Activated CD4-positive, alpha-beta T cell treated with anti-CD3 and anti-CD28 coated beads, Interleukin-2, amount 50 U/mL, for 48 hours (primary cell): Measurements from ENCODE around the gene CHADL.

Experiments used
- DNase-seq, 2 experiments: peaks; one replicate each; pipeline ENCODE4 v3.0.0-alpha.2; 2020

CHADL gene

DNA sequence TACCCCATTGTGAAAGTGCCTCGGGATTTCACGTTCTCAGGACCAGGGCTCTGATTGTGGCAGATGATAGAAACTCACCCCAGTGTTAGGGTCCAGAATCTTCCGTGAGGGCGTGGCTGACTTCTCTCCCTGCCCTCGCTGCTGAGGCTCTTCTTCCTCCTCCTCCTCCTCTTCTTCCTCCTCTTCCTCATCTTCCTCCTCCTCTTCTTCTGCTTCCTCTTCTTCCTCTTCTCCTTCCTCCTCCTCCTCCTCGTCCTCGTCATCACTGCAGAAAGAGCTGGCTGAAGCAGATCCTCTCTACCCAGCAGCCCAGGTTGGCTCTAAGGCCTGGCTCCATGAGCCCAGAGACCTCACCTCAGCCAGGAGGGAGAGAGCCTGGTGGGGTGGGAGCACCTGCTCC, 13.5 kb upstream of the CHADL start:
- DNase-seq: no peak

DNA sequence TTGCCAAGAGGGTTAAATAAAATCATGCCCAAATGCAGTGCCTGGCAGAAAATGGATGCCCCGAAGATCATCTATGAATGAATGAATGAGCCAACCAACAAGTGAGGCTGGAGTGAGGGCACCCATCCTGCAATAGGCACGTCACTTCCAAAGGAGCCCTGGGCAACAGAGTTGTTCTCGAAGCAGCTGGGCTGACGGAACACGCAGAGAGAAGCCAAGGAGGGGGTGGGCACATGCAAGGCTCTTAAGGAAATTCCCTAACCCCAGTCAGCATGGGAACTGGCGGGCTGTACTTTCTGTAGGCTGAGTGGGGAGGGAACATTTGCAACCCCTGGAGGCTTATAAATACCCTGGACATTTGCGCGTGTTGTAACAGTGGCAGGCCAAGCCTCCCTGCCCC, 11.6 kb upstream of the CHADL start:
- DNase-seq: no peak

- no peak for DNase-seq
Observed at GRCh38 chr22:41250127-41250526, 9.4 kb upstream of the CHADL start.

- DNase-seq: no peak
Observed at GRCh38 chr22:41249442-41249841, 8.7 kb upstream of the CHADL start.

DNA sequence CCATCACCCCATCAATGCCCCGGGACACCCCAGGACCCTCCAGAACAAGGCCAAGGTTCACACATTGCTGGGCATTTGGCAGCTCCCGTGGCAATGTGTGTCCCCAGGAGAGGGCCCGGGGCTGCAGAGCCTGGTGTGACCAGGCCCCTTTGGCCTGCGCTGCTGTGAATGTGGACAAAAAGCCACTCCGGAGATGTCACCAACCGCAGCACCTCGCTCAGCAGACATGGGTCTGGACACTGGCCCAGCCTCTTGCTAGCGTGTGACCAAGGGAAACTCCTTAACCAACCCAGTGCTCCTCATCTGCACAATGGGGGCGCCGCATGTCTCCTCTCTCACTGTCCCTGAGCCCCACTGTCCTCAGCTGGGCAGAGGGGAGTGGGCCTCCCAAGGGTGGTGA, 8.0 kb upstream of the CHADL start:
- no peak for DNase-seq

- DNase-seq: no peak
Observed at GRCh38 chr22:41248314-41248713, 7.6 kb upstream of the CHADL start.

- DNase-seq: no peak
Observed at GRCh38 chr22:41247703-41248102, 7.0 kb upstream of the CHADL start.

GRCh38 chr22:41245917-41246499, 5.3 kb upstream of the CHADL start:
- DNase-seq: no peak

GRCh38 chr22:41243361-41243760, 2.6 kb upstream of the CHADL start:
- no peak for DNase-seq

GRCh38 chr22:41242396-41243117, 1.8 kb upstream of the CHADL start:
- DNase-seq: no peak

DNA sequence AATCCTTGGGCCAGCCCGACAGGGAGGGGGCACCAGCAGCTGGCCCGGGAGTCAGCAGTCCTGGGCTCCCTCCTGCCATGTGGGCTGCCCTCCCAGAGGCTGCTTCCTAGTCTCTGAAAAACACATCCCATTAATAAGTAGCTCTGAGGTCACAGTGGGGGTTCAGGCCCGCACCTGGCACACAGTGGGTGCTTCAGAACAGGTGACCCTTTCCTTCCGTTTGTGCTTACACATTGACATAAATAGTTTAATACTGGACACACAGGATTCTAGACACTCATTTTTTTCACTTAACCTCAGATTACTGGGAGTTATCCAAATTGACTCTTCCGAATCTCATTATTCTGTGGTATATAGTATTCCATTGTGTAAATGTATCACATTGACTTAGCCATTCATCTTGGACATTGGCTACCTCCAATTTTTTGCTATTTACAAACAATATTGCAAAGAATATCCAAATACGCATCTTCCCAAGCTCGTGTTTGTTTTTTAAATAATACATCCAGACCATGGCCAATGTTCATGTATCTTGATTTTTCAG, 474 bp upstream of the CHADL start:
- DNase-seq: no peak

- no peak for DNase-seq
Observed at GRCh38 chr22:41239443-41240128, 1.1 kb downstream of the CHADL start.

GRCh38 chr22:41238570-41239442, 1.9 kb downstream of the CHADL start:
- DNase-seq: no peak

GRCh38 chr22:41237707-41238569, 2.8 kb downstream of the CHADL start:
- DNase-seq: peak; percentile 80 to 84

GRCh38 chr22:41237036-41237706, 3.6 kb downstream of the CHADL start:
- no peak for DNase-seq

DNA sequence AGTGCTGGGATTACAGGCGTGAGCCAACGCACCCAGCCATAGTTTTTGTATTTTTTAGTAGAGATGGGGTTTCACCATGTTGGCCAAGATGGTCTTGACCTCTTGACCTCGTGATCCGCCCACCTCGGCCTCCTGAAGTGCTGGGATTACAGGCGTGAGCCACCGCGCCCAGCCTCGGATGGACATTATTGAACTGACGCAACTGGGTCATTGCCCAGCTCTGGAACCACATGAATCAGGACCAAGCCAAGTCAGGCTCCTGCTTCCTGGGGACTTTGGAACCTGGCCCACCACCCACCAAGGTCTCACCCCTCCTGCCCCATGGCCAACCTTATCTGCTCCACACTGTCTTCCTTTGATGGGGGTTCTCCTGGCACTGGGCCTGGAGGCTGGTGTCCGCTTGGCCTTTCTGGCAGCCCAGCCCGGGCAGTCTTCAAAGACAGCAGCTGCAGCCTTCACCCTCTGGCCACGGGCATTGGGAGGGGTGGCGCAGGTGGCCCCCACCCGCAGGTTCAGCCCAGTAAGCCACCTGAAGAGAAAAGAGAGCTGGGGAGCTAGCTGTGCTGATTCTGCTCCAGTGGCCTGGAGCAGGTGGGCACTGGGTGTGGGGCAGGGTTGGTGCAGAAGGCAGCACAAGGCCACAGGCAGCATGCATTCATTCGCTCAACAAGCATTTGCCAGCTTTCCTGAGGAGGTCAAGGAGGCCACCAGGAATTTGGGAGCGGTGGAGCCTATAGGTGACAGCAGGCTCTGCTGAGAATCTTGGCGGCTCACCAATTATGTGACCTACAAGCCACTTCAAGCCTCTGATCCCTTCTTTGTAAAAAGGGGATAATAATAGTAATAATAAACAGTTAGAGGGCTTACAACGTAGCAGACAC, 5.7 kb downstream of the CHADL start:
- DNase-seq: no peak

DNA sequence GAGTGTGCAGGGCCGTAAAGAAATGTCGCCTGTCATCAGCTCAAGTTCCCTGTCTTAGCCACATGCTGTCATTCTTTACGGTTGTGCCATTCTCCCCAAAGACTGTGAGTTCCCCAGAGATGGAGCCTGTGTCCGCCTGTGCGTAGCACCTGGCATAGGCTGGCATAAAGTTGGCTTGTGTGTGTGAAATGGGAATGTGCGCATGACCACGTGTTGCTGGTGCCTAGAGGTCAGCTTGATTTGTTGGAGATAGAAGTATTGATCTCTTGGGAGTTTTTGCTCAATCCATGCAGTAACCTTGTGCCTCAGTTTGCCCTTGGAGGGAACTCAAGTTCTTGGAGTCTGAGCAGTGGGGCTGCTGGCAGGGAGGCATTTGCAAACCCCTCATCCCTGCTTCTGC, 9.4 kb downstream of the CHADL start:
- no peak for DNase-seq

DNA sequence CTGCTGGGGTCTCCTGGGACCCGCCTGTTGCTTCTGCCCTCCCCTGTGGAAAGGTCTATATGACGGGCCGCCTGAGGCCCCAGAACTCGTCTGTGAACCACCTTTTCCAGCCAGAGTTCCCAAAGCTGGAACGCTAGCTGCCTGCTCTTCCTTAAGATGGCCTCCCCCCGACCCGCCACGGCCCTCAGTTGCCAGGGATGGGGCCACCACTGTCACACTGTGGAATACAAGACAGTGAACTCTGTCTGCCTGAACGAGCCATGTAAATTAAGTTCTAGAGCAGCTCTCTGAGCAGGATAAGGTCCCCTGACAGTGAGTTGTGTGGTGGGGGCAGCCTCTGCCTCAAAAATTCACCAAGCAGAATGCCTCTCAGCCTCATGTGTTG, 10.3 kb downstream of the CHADL start:
- no peak for DNase-seq

DNA sequence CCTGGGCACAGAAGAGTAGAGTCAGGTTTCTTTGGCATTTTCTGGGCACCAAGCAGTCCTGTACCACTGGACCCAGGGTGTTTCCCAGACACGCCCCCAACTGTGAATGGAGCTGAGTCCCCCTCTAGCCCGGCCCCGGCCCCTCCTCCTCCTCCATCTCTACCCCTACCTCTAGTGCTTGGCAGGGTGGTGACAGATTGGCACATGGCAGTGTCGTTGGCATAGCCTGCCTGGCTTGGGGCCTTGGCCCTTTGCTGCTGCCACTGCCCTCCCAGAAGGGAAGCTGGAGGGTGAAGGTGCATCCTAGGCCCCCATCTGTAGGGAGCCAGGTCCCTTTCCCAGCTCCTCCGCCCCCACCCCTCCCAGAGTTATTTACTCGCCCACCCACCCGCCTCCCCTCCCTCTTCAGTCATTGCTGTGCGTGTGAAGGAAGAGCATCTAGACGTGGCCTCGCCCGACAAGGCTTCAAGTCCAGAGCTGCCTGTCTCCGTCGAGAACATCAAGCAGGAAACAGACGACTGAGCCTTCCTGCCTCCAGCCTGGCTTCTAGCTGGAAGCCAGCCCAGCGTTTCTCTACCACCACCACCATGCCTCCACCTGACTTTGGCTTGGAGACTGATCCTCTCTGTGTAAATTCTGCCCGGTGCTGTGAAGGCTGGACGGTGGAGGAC, 10.9 kb downstream of the CHADL start:
- no peak for DNase-seq

DNA sequence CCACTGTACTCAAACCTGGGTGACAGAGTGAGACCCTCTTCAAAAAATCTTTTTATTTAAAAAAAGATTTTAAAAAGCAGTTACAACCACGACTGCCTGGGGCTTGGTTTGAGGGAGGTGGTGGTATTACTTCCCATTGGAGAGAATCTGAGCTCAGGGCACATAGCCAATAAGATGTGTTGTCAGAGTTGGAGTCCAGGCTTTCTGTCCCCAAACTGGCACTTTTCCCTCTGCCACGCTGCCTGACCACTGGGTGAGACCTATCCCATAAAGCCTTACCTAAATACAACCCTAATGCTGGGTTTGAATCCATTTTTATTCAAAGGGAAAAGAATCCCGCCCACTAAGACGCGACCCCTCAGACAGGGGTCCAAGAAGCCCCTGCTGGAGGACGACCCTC, 11.5 kb downstream of the CHADL start:
- no peak for DNase-seq
